GM12878 (cell line): Measurements from ENCODE around the gene KLHDC10. TPM values are rescaled to one million over a fixed set of nuclear protein-coding genes. Genes with fewer than 3 reads are reported as not detected.

Experiments
- ATAC-seq: fragments of 200-7000 bp; cut with Tn5 transposase; 3 replicates; pipeline ENCODE4 v1.9.1; 2020; ENCODE audit warnings: mild to moderate bottlenecking, moderate library complexity
- BruUV-seq: library from RNA; stranded (reverse); fragments of 400-500 nt; replicated peaks from 2 replicates; lab custom pipeline; 2021; lab: Mats Ljungman, UMichigan
- CTCF ChIA-PET: fragments of 300-600 bp; sonication (Branson Sonifier 250); formaldehyde crosslinking; extraction: SDS; loops from one replicate; lab custom pipeline; 2021; ENCODE audit warnings: inconsistent platforms; lab: Yijun Ruan, JAX
- POLR2A ChIA-PET: fragments of 350-600 bp; formaldehyde crosslinking; extraction: SDS; loops from one replicate; lab custom pipeline; 2021; ENCODE audit warnings: inconsistent platforms; lab: Charles Lee
- RAD21 ChIA-PET: fragments of 300-600 bp; sonication (Branson Sonifier 250); formaldehyde crosslinking; loops from one replicate; lab custom pipeline; 2023; ENCODE audit warnings: antibody characterized with exemption; ENCODE audit not compliant: unreplicated experiment; lab: Charles Lee
- SMC1A ChIA-PET: fragments of 300-600 bp; sonication (Branson Sonifier 250); formaldehyde crosslinking; loops from one replicate; lab custom pipeline; 2023; ENCODE audit not compliant: unreplicated experiment, uncharacterized antibody; lab: Charles Lee
- DNase-seq: peaks from one replicate; pipeline ENCODE4 v3.0.0-alpha.2; 2011; ENCODE audit warnings: low read depth, low spot score
- FAIRE-seq: peaks from 3 replicates; lab custom pipeline; 2011; peaks lifted over from hg19 to GRCh38; lab: Jason Lieb, UNC
- H2AFZ ChIP-seq: 2 replicates; pipeline ENCODE4 v1.6.0; 2011; ENCODE audit warnings: low read depth, low read length, control low read depth; ENCODE audit not compliant: control insufficient read depth
- H3K27ac ChIP-seq: 2 replicates; pipeline ENCODE4 v1.5.1; 2011; ENCODE audit warnings: control low read depth; ENCODE audit not compliant: control insufficient read depth, insufficient read depth
- H3K27me3 ChIP-seq, 2 experiments: replicated peaks in 1 of 2; 2 replicates each; pipeline versions ENCODE4 v1.6.0 to v1.6.1; 2011; ENCODE audit warnings: low read length in 1 of 2; ENCODE audit not compliant: control insufficient read depth in 2 of 2, insufficient read depth in 2 of 2
- H3K36me3 ChIP-seq, 2 experiments: 2 replicates each; pipeline ENCODE4 v1.5.1; 2011; ENCODE audit warnings: low read length in 1 of 2; ENCODE audit not compliant: control insufficient read depth in 2 of 2, insufficient read depth in 2 of 2
- H3K4me1 ChIP-seq: 2 replicates; pipeline ENCODE4 v1.6.1; 2011; ENCODE audit warnings: mild to moderate bottlenecking, low read length, moderate library complexity, mixed read lengths; ENCODE audit not compliant: control insufficient read depth, insufficient read depth
- H3K4me2 ChIP-seq: 2 replicates; pipeline ENCODE4 v1.6.0; 2011; ENCODE audit warnings: control low read depth; ENCODE audit not compliant: control insufficient read depth, insufficient read depth
- H3K4me3 ChIP-seq: fragments of 200-600 bp; sonication (generic); 2 replicates; pipeline ENCODE4 v1.5.1; 2016
- H3K79me2 ChIP-seq: 2 replicates; pipeline ENCODE4 v1.6.0; 2011; ENCODE audit warnings: low read length; ENCODE audit not compliant: control insufficient read depth, insufficient read depth
- H3K9ac ChIP-seq: 2 replicates; pipeline ENCODE4 v1.8.0; 2011; ENCODE audit warnings: low read length, control low read depth, mixed read lengths; ENCODE audit not compliant: control insufficient read depth, insufficient read depth
- H3K9me3 ChIP-seq: replicated peaks from 3 replicates; pipeline ENCODE4 v1.5.1; 2011; ENCODE audit warnings: mild to moderate bottlenecking, low read length; ENCODE audit not compliant: control insufficient read depth, insufficient read depth
- H4K20me1 ChIP-seq: 2 replicates; pipeline ENCODE4 v1.6.0; 2011; ENCODE audit not compliant: control insufficient read depth, insufficient read depth
- CHD4 ChIP-seq: fragments of 200-600 bp; sonication (generic); IDR thresholded peaks from 2 replicates; pipeline ENCODE4 v1.6.1; 2016; ENCODE audit warnings: mild to moderate bottlenecking
- EP300 ChIP-seq, 2 experiments: fragments of 150-350 bp in 1 of 2; IDR thresholded peaks; 2 replicates each; pipeline ENCODE4 v1.6.1; 2011 to 2012; ENCODE audit warnings: low read depth in 2 of 2, low read length in 2 of 2, borderline replicate concordance in 1 of 2, improper control_type of control experiment in 1 of 2, inconsistent platforms in 1 of 2; ENCODE audit not compliant: control insufficient read depth in 1 of 2
- EZH2 ChIP-seq: IDR thresholded peaks from 2 replicates; pipeline ENCODE4 v1.6.1; 2012; ENCODE audit warnings: low read depth, mild to moderate bottlenecking, control low read depth, inconsistent platforms, low read length, borderline replicate concordance; ENCODE audit not compliant: control insufficient read depth
- FOXK2 ChIP-seq: fragments of 450-650 bp; IDR thresholded peaks from 2 replicates; pipeline ENCODE4 v1.6.1; 2017; ENCODE audit warnings: mild to moderate bottlenecking, moderate library complexity
- IKZF2 ChIP-seq, 2 experiments: fragments of 450-650 bp; IDR thresholded peaks; 2 replicates each; pipeline ENCODE4 v1.6.1; 2017; ENCODE audit warnings: mild to moderate bottlenecking in 2 of 2, moderate library complexity in 2 of 2
- SMARCA5 ChIP-seq: fragments of 450-650 bp; IDR thresholded peaks from 2 replicates; pipeline ENCODE4 v1.6.1; 2017; ENCODE audit warnings: mild to moderate bottlenecking
- ZNF217 ChIP-seq: fragments of 450-650 bp; IDR thresholded peaks from 2 replicates; pipeline ENCODE4 v1.6.1; 2017; ENCODE audit warnings: antibody characterized with exemption, mild to moderate bottlenecking
- WGBS: methylation state at CpG from one replicate; pipeline ENCODE4 v1.1.6; 2016; ENCODE audit warnings: low lambda C conversion rate; ENCODE audit not compliant: insufficient replicate concordance, insufficient coverage; ENCODE audit errors: missing lambda C conversion rate; 5-methylcytosine and 5-hydroxymethylcytosine counted together
- in situ Hi-C: fragments of 300-500 bp; cut with MboI; formaldehyde crosslinking; loops from 9 replicates; pipeline ENCODE4 v1.14.3; 2018; ENCODE audit warnings: mixed read lengths
- intact Hi-C: fragments of 100-400 bp; cut with micrococcal nuclease; formaldehyde crosslinking; loops from one replicate; pipeline ENCODE4 v1.14.2; 2022; ENCODE audit not compliant: unreplicated experiment
- polyA plus RNA-seq, 11 experiments: library from polyadenylated mRNA; depleted of rRNA in 4 of 11; unstranded in 6 of 11; stranded (reverse) in 5 of 11; fragments of >200 nt; fragmentation: Nextera tagmentation in 4 of 11; fragmentation: Illumina TruSeq in 1 of 11; extraction: Ambion mirVana in 4 of 11; extraction: Trizol in 1 of 11; gene quantifications; 1 replicate in 1 of 11; 2 replicates in 10 of 11; pipeline versions ENCODE4 v1.2.1 to v1.2.3, GENCODE V29; 2011 to 2016; ENCODE audit warnings: inconsistent platforms in 2 of 11, missing spikeins in 2 of 11, low read depth in 1 of 11
- total RNA-seq, 4 experiments: library from RNA; depleted of rRNA in 3 of 4; stranded (reverse); fragments of >200 nt in 3 of 4; fragmentation: Illumina TruSeq in 1 of 4; extraction: Trizol in 1 of 4; gene quantifications; 2 replicates each; pipeline versions ENCODE4 v1.2.1 to v1.2.3, GENCODE V29; 2013 to 2021
- TF ChIP-seq, protein P1 (sequence below), 3 experiments: IDR thresholded peaks in 2 of 3; conservative IDR thresholded peaks in 1 of 3; 2 replicates each; pipeline ENCODE4 v1.5.1; 2011; ENCODE audit warnings: low read depth in 3 of 3, low read length in 3 of 3, mild to moderate bottlenecking in 3 of 3, control low read depth in 2 of 3, moderate library complexity in 2 of 3, inconsistent platforms in 1 of 3, mixed read lengths in 1 of 3; ENCODE audit not compliant: control insufficient read depth in 2 of 3, insufficient read depth in 1 of 3; ENCODE audit errors: extremely low read depth in 1 of 3
- TF ChIP-seq, protein P2 (sequence below): fragments of 450-650 bp; IDR thresholded peaks from 2 replicates; pipeline ENCODE4 v1.6.1; 2016; ENCODE audit warnings: mild to moderate bottlenecking
- TF ChIP-seq, protein P3 (sequence below): IDR thresholded peaks from 2 replicates; pipeline ENCODE4 v1.6.1; 2011; ENCODE audit warnings: borderline replicate concordance, low read depth, mild to moderate bottlenecking, moderate library complexity, mixed read lengths, low read length; ENCODE audit not compliant: insufficient read depth; ENCODE audit errors: extremely low read length
- TF ChIP-seq, protein P4 (sequence below): fragments of 450-650 bp; IDR thresholded peaks from 2 replicates; pipeline ENCODE4 v1.6.1; 2017; ENCODE audit warnings: mild to moderate bottlenecking, low read depth, inconsistent platforms; ENCODE audit not compliant: poor library complexity, severe bottlenecking

The KLHDC10 gene
- total and polyA plus RNA-seq, 10 of the 15 experiments (the other 5 are each of a cell fraction or from before 2014, with no cell fraction given), result 2.9 to 20.6 (median 9.4) TPM

DNA sequence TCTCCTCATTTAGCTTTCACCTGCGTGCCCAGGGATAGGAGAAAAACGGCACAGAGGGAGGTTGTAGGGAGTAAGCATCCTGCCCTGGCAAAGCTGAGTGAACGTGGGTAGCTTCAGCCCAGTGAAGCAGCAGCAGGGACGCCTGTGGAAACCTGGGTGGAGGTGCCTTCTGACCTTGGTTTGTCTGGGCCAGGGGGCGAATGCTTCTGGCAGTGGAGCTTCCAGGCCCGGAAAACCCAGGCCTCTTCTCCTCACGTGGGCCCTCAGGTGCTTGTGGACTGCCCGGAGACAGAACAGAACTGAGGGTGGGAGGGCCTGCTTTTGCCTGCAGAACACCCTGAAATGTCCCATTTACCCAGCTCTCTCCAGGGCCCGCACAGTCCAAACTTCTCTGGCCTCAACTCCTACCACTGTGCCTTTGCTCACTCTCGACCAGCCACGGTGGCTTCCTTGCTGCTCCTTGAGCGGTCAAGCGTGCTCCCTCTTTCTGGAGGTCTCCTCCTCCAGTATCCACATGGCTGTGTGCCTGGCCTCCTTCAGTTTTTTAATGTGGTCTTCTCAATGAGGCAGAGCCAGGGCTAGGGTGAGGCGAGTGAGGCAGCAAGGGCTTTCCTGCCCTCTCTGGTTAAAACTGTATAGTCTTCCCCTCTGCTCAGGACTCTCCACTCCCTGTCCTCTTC, 72.5 kb downstream of the KLHDC10 start (continued):
- TF ChIP-seq, protein P1, sequence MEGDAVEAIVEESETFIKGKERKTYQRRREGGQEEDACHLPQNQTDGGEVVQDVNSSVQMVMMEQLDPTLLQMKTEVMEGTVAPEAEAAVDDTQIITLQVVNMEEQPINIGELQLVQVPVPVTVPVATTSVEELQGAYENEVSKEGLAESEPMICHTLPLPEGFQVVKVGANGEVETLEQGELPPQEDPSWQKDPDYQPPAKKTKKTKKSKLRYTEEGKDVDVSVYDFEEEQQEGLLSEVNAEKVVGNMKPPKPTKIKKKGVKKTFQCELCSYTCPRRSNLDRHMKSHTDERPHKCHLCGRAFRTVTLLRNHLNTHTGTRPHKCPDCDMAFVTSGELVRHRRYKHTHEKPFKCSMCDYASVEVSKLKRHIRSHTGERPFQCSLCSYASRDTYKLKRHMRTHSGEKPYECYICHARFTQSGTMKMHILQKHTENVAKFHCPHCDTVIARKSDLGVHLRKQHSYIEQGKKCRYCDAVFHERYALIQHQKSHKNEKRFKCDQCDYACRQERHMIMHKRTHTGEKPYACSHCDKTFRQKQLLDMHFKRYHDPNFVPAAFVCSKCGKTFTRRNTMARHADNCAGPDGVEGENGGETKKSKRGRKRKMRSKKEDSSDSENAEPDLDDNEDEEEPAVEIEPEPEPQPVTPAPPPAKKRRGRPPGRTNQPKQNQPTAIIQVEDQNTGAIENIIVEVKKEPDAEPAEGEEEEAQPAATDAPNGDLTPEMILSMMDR (IDR thresholded peaks at IDR 0.05 in 2 of 3, conservative IDR thresholded peaks at IDR 0.05 in 1 of 3; ENCODE audit: control insufficient read depth in 2 of 3, extremely low read depth in 1 of 3, insufficient read depth in 1 of 3, low read depth in 3 of 3, low read length in 3 of 3), result no peak
- TF ChIP-seq EP300 (IDR thresholded peaks at IDR 0.05; ENCODE audit: borderline replicate concordance in 1 of 2, control insufficient read depth in 1 of 2, low read depth in 2 of 2, low read length in 2 of 2) (no peak), SMARCA5 (no peak), ZNF217 (no peak)
- TF ChIP-seq, protein P2, sequence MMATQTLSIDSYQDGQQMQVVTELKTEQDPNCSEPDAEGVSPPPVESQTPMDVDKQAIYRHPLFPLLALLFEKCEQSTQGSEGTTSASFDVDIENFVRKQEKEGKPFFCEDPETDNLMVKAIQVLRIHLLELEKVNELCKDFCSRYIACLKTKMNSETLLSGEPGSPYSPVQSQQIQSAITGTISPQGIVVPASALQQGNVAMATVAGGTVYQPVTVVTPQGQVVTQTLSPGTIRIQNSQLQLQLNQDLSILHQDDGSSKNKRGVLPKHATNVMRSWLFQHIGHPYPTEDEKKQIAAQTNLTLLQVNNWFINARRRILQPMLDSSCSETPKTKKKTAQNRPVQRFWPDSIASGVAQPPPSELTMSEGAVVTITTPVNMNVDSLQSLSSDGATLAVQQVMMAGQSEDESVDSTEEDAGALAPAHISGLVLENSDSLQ, result no peak
- TF ChIP-seq, protein P3, sequence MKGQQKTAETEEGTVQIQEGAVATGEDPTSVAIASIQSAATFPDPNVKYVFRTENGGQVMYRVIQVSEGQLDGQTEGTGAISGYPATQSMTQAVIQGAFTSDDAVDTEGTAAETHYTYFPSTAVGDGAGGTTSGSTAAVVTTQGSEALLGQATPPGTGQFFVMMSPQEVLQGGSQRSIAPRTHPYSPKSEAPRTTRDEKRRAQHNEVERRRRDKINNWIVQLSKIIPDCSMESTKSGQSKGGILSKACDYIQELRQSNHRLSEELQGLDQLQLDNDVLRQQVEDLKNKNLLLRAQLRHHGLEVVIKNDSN, result no peak

DNA sequence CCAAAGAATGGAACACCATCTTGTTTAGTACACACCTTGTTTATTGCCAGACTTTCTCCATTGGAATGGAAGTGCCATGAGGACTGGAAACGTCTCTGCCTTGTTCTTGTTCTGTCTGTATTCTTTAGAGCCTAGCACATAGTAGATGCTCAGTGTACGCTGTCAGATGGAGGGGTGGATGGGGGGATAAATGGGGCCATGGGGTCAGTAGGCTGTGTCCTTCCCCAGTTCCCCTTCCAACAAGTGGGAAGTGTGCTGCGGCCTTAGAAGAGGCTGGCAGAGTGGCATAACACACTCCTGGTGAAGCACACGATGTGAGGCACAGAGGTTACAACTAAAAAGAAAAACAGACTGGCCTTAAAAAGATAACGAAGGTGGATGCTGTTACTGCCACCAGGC, 73.0 kb downstream of the KLHDC10 start:
- TF ChIP-seq IKZF2 (IDR thresholded peaks at IDR 0.05), result no peak
- no peak for TF ChIP-seq CHD4
- no peak for TF ChIP-seq EZH2
- TF ChIP-seq, protein P4, sequence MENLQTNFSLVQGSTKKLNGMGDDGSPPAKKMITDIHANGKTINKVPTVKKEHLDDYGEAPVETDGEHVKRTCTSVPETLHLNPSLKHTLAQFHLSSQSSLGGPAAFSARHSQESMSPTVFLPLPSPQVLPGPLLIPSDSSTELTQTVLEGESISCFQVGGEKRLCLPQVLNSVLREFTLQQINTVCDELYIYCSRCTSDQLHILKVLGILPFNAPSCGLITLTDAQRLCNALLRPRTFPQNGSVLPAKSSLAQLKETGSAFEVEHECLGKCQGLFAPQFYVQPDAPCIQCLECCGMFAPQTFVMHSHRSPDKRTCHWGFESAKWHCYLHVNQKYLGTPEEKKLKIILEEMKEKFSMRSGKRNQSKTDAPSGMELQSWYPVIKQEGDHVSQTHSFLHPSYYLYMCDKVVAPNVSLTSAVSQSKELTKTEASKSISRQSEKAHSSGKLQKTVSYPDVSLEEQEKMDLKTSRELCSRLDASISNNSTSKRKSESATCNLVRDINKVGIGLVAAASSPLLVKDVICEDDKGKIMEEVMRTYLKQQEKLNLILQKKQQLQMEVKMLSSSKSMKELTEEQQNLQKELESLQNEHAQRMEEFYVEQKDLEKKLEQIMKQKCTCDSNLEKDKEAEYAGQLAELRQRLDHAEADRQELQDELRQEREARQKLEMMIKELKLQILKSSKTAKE, result no peak
- TF ChIP-seq FOXK2, result no peak
- Histone ChIP-seq H3K36me3 (no peaks in the 10 kb centered on the region; a peak in 2 of 4 replicates), H3K27me3 (no peaks in the 10 kb centered on the region), H3K4me1 (peaks cover 30% of the 10 kb centered on the region), H2AFZ (no peak overlapping the region), H4K20me1 (no peaks in the 10 kb centered on the region), H3K4me3 (no peak overlapping the region), H3K79me2 (no peaks in the 10 kb centered on the region), H3K9me3 (no peaks in the 10 kb centered on the region), H3K27ac (no peak overlapping the region), H3K9ac (no peak overlapping the region), H3K4me2 (no peak overlapping the region)
- no peak for FAIRE-seq
- ChIA-PET CTCF (no interaction called here), RAD21 (no interaction called here), SMC1A (interaction anchor here (1.0 kb wide), 1 partner anchor 70 kb away, joined by 3 read pairs; no protein-coding TSS in a partner anchor), POLR2A (no interaction called here)
- 91% methylated on average over 5 of the region's 5 CpGs for WGBS
- BruUV-seq, result no TSS peak
- in situ Hi-C loops (no loop called here), intact Hi-C loops (no loop called here)
- ATAC-seq, result no peak
- no peak for DNase-seq
